GM13977 (cell line): Measurements from ENCODE around the gene CLIC3.
A peak's percentile ranks its signal among the peaks of the same experiment; 100 is the strongest.

Source experiments
- DNase-seq: peaks from one replicate; pipeline ENCODE4 v3.0.0; 2012; ENCODE audit warnings: low spot score
- in situ Hi-C: fragments of 300-500 bp; cut with MboI; formaldehyde crosslinking; loops from one replicate; pipeline ENCODE4 v1.12.0; 2022; ENCODE audit warnings: low sequenced_read_pairs, low pct_unique_long_range_greater_than_20kb, mixed read lengths, inconsistent platforms; ENCODE audit not compliant: unreplicated experiment
- TF ChIP-seq, protein P1 (sequence below): IDR thresholded peaks from 2 replicates; pipeline ENCODE4 v1.5.1; 2012; ENCODE audit warnings: mild to moderate bottlenecking, control low read depth; ENCODE audit not compliant: insufficient read depth; ENCODE audit errors: extremely low read depth, missing control alignments

CLIC3 gene

DNA sequence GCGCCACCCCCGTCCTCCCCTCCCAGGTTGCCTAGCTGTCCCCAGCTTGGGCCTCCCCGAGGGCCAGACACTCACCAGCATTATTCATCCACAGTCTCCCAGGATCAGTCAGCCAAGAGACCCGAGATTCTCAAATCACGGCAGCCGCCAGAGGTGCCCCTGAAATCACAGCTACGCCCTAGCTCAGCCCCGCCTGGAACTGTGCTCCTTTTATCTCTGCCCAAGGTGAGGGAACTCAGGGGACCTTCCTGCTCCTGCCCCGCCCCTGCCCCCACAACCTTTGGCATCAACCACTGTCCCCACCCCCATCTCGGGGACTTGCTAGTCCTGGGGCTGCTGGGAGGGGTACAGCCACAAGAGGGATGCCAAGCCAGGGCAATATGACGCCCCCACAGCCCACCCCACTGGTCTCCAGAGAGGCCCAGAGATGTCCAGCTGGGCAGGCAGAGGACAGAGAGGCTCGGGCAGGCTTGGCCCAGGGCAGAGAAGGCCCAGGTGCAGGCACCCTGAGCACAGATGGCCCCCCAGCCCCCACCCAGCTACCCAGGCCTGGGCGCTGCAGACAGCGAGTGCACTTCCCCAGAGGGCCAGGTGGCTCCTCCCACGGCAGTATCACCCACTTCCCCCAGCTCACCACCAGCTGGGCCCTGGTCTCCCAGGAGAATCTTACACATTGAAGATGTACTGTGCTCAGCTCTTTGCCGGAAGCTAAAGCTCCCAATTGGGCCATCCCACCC, 35.7 kb upstream of the CLIC3 start, which contains the start of gene FUT7:
TSS of gene FUT7 (minus strand) at position 185 of the 737 bp plus-strand sequence. CDS start at position 88, 97 bp downstream.
- TF ChIP-seq, protein P1, sequence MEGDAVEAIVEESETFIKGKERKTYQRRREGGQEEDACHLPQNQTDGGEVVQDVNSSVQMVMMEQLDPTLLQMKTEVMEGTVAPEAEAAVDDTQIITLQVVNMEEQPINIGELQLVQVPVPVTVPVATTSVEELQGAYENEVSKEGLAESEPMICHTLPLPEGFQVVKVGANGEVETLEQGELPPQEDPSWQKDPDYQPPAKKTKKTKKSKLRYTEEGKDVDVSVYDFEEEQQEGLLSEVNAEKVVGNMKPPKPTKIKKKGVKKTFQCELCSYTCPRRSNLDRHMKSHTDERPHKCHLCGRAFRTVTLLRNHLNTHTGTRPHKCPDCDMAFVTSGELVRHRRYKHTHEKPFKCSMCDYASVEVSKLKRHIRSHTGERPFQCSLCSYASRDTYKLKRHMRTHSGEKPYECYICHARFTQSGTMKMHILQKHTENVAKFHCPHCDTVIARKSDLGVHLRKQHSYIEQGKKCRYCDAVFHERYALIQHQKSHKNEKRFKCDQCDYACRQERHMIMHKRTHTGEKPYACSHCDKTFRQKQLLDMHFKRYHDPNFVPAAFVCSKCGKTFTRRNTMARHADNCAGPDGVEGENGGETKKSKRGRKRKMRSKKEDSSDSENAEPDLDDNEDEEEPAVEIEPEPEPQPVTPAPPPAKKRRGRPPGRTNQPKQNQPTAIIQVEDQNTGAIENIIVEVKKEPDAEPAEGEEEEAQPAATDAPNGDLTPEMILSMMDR: no peak
- no peak for DNase-seq
- in situ Hi-C loops: loop anchor here (10.0 kb wide), 1 partner anchor 257 kb away; no protein-coding TSS in a partner anchor

DNA sequence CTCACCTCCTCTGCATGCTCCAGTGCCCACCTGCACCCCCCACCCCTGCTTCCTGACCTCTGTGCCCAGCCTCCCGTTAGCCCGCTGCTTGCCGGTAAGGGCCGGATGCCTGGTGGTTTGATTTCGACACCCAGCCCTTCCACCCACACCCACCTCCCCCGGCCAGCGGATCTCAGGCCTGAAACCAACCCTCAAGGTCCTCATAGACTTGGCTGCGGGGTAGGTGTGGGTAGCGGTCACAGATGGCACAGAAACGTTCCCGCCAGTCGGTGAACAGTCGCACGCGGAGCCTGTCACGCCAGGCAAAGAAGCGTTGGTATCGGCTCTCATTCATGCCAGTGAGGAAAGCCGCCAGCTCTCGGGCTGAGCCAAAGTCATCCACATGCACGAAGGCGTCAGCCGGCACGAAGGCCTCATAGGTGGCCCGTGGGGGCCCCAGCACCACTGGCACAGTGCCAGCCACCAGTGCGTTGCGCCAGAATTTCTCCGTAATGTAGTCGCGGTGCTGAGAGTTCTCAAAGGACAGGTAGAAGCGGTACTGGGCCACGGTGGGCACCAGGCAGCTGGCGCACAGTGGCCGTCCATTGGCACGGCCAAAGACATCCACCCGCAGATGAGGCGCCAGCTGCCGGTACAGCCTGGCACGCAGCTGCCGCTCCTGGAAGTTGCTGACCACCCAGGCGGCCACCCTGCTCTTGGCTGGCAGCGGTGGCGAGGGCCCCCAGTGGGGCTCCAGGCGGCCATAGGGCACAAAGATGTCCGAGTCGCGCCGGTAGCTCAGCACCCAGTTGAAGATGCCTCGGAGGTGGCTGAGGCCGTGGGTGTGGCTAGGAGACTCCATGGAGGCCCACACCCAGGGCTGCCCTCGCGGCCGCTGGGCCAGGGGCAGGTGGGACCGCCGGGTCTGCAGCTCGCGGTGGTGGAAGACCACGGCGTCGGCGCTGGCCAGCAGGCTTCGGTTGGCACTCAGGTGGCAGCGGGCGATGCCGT, 34.5 kb upstream of the CLIC3 start:
- in situ Hi-C loops: loop anchor here (10.0 kb wide), 1 partner anchor 256 kb away; no protein-coding TSS in a partner anchor
- TF ChIP-seq, protein P1: no peak
- DNase-seq: no peak

DNA sequence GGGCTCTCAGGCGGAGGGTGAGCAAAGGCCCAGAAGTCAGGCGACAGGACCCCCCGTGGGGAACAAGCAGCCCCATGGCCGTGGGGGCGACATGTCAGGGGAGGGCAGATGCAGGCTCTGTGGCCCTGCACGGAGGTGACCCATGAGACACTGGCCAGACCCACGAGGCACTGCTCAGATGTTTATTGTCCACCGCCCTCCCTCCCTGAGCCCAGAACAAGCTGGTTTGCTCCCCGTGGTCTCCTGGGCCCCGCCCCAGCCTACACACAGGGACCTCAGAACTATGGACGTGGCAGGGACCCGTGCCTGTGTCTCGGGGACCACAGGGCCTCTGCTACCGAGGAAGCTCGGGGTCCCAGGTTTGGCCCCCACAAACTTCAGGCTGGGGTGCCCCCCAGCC, 33.6 kb upstream of the CLIC3 start:
- no peak for DNase-seq
- TF ChIP-seq, protein P1: no peak
- in situ Hi-C loops: loop anchor here (10.0 kb wide), 1 partner anchor 255 kb away; no protein-coding TSS in a partner anchor

DNA sequence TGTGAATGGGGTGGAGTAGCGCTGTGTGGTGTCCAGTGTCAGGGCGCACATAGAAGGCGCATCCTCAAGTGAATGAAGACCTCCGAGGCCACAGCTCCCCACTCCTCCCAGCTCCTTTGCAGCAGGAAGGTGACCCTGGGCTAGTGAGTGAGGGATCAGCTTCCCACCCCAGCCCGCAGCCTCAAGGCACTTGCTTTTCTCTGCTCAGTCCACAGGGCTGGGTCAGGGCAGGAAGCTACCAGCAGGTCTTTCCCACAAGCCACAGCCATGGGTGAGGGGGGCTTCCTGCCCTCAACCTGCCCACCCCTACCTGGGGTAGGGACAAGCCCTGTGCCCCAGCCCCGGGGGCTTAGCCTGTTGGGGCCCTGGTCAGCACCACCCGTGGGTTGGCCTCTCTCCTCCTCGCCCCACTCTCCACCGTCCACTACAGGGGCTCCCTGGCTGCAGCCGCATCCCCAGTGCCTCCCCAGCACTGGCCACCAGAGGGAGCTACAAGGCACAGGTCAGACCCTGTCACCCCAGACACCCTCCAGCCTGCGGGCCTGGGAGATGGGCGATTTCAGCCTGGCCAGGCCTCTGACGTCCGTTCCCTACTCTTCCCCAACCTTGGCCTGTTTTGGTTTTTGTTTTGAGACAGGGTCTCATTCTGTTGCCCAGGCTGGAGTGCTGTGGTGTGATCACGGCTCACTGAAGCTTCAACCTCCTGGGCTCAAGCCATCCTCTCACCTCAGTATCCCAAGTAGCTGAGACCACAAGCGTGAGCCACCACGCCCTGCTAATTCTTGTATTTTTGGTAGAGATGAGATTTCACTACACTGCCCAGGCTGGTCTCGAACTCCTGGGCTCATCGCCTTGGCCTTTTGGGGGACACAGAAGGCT, 32.9 kb upstream of the CLIC3 start:
- in situ Hi-C loops: no loop called here
- TF ChIP-seq, protein P1: peak; percentile 97
- DNase-seq: peak; percentile 82

DNA sequence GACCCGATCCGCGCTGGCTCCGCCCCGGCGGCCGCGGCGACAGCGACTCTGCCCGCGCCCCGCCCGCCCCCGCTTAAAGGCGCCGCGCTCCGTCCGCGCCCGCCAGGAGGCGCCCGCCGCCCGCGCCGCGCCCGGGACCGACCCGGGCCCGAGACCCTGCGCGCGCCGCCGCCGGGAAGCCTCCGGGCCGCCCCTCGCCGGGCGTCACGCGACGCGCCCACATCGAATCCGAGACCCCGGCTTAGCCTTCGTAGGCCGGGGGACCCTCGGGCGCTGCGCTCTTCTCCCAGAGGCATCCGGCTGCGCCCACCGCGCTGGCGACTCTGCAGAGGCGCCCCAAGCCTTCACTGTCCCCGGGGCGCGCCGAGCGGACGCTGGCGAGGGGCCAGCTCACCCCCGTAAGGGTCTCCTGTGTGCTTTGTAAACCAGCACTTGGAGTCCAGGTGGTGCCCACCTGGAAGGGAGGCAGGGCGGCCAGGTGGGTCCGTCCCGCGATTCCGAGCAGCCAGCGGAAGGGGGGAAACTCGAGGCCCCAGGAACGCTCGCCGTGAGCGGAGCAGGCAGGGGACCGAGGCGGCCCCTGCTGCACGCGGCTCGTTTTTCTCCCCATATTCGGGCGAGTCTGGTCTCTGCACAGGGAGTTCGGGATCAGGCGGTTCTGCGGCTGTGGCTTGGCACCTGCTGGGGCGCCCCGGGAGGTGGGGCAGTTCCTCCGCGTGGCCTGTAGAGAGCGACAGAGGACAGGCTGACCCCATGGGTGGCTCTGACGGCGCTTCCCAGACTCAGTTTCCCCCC, 32.1 kb upstream of the CLIC3 start:
- in situ Hi-C loops: no loop called here
- TF ChIP-seq, protein P1: peak; percentile 67
- DNase-seq: peak; percentile 87
